Ishikawa (cell line): ENCODE results near the gene ADGRE3.

ENCODE experiments used
- CEBPB ChIP-seq: IDR thresholded peaks from 2 replicates; pipeline ENCODE4 v1.6.1; 2012
- CREB1 ChIP-seq: IDR thresholded peaks from 2 replicates; pipeline ENCODE4 v1.6.1; 2012; ENCODE audit warnings: low read depth
- EGR1 ChIP-seq: IDR thresholded peaks from 2 replicates; pipeline ENCODE4 v1.6.1; 2012
- EP300 ChIP-seq: IDR thresholded peaks from 2 replicates; pipeline ENCODE4 v1.6.1; 2012; ENCODE audit warnings: borderline replicate concordance
- FOXM1 ChIP-seq: IDR thresholded peaks from 2 replicates; pipeline ENCODE4 v1.6.1; 2012; ENCODE audit warnings: low read depth, borderline replicate concordance
- MAX ChIP-seq: IDR thresholded peaks from 2 replicates; pipeline ENCODE4 v1.6.1; 2012
- NFIC ChIP-seq: IDR thresholded peaks from 2 replicates; pipeline ENCODE4 v1.6.1; 2012
- RAD21 ChIP-seq: IDR thresholded peaks from 2 replicates; pipeline ENCODE4 v1.6.1; 2012; ENCODE audit warnings: low read depth
- REST ChIP-seq: IDR thresholded peaks from 2 replicates; pipeline ENCODE4 v1.6.1; 2012; ENCODE audit warnings: low read depth, mild to moderate bottlenecking
- TAF1 ChIP-seq: IDR thresholded peaks from 2 replicates; pipeline ENCODE4 v1.6.1; 2012; ENCODE audit warnings: low read depth, mild to moderate bottlenecking
- TCF12 ChIP-seq: IDR thresholded peaks from 2 replicates; pipeline ENCODE4 v1.6.1; 2012; ENCODE audit warnings: low read depth
- TEAD4 ChIP-seq: IDR thresholded peaks from 2 replicates; pipeline ENCODE4 v1.6.1; 2012
- USF1 ChIP-seq: IDR thresholded peaks from 2 replicates; pipeline ENCODE4 v1.6.1; 2012
- YY1 ChIP-seq: IDR thresholded peaks from 2 replicates; pipeline ENCODE4 v1.6.1; 2012; ENCODE audit warnings: low read depth
- ZBTB7A ChIP-seq: IDR thresholded peaks from 2 replicates; pipeline ENCODE4 v1.6.1; 2012; ENCODE audit warnings: low read depth

Gene ADGRE3

GRCh38 chr19:14639536-14640277 lies 34.9 kb downstream of the ADGRE3 start:
- TF ChIP-seq ZBTB7A (no peak), RAD21 (no peak), EGR1 (no peak), MAX (no peak), FOXM1 (no peak), NFIC (no peak), TEAD4 (no peak), REST (no peak), EP300 (no peak), CEBPB (no peak), YY1 (no peak)

- TF ChIP-seq RAD21: no peak
- TF ChIP-seq USF1: peak; percentile 94
Observed at GRCh38 chr19:14632286-14632685, 42.4 kb downstream of the ADGRE3 start.

- TF ChIP-seq ZBTB7A: no peak
- TF ChIP-seq EGR1: no peak
Observed at GRCh38 chr19:14629557-14629956, 45.1 kb downstream of the ADGRE3 start.

- no peak for TF ChIP-seq TAF1
- no peak for TF ChIP-seq USF1
- no peak for TF ChIP-seq YY1
- no peak for TF ChIP-seq ZBTB7A
- TF ChIP-seq RAD21: no peak
- TF ChIP-seq TEAD4: no peak
- no peak for TF ChIP-seq CREB1
- no peak for TF ChIP-seq MAX
- no peak for TF ChIP-seq EGR1
- no peak for TF ChIP-seq EP300
- TF ChIP-seq NFIC: no peak
- no peak for TF ChIP-seq CEBPB
- no peak for TF ChIP-seq REST
Observed at GRCh38 chr19:14619404-14619803, 55.2 kb downstream of the ADGRE3 start.

GRCh38 chr19:14616407-14616806 lies 58.2 kb downstream of the ADGRE3 start:
- TF ChIP-seq CREB1 (no peak), ZBTB7A (no peak), TCF12 (no peak), FOXM1 (no peak), EGR1 (no peak), REST (no peak), EP300 (no peak), NFIC (no peak), CEBPB (no peak), TAF1 (no peak), RAD21 (no peak), MAX (no peak), YY1 (no peak), USF1 (no peak), TEAD4 (no peak)
